AG09319 (cell line): Measurements from ENCODE around the gene NRAP.

Source experiments
- DNase-seq: peaks from one replicate; pipeline ENCODE4 v3.0.0-alpha.2; 2010; ENCODE audit warnings: low read depth; ENCODE audit errors: extremely low read depth
- TF ChIP-seq, protein P1 (sequence below): IDR thresholded peaks from 2 replicates; pipeline ENCODE4 v1.5.1; 2011; ENCODE audit warnings: low read depth, mild to moderate bottlenecking, inconsistent platforms, low read length, moderate library complexity

NRAP gene

DNA sequence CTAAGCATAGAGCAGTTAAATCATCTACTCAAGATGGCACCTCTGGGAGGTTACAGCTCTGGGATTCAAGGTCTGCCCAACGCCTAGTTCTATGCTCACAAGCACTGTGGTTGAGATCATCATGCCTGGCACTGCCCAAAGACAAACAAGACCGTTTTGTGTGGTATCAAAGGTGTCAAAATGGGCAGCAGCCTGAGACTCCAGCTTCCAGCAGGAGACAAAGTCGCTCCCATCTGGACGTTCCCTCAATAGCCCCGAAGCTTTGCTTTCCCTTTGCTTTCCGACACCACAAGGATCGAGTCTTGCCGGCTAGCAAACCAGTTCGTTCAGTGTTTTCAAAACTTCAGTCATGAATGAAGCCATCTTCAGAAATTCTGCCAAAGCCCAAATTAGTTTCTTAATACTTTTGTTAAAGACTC, 105.9 kb downstream of the NRAP start:
- DNase-seq = no peak
- TF ChIP-seq, protein P1, sequence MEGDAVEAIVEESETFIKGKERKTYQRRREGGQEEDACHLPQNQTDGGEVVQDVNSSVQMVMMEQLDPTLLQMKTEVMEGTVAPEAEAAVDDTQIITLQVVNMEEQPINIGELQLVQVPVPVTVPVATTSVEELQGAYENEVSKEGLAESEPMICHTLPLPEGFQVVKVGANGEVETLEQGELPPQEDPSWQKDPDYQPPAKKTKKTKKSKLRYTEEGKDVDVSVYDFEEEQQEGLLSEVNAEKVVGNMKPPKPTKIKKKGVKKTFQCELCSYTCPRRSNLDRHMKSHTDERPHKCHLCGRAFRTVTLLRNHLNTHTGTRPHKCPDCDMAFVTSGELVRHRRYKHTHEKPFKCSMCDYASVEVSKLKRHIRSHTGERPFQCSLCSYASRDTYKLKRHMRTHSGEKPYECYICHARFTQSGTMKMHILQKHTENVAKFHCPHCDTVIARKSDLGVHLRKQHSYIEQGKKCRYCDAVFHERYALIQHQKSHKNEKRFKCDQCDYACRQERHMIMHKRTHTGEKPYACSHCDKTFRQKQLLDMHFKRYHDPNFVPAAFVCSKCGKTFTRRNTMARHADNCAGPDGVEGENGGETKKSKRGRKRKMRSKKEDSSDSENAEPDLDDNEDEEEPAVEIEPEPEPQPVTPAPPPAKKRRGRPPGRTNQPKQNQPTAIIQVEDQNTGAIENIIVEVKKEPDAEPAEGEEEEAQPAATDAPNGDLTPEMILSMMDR = no peak

DNA sequence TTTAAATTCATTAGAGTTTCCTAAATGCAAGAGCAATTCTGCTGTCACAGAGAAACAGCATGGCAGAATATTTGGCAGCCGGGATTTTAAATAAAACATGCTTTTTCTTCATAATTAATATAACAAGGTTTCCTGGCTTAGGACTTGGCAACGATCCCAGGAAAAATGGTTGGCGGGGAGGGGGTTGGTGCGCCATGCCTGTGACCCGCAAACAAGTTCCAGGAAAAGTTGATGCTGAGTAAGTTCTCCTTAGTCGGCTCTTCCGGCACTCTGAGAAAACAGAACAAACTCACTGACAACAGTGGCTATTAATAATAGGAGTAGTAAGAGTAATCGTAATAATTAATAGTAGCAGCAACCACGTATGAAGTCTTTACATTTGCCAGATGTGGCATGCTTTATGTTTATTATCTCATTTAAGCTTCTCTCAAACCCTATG, 106.4 kb downstream of the NRAP start:
- no peak for DNase-seq

DNA sequence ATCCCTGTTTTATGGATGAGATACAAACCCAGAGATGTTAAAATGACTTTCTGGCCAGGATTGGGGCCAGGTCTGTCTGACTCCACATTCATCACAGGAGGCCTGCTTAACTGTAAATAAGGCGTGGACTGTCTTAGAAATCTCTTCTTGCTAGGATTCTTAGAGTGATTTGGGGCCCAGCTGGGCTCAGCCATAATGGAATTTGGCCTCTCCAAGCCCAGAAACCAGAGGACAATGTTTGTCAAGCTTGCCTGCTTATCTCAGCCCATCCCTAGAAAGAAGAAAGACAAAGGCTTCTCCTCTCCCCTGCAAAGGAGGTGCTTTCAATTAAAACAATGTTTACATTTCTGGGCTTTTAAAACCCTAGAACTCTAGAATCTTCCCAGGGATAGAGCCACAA, 108.1 kb downstream of the NRAP start:
- no peak for DNase-seq
- TF ChIP-seq, protein P1 = no peak

More for the DNA sequence above, 106.4 kb downstream of the NRAP start:
- TF ChIP-seq, protein P1 = no peak

DNA sequence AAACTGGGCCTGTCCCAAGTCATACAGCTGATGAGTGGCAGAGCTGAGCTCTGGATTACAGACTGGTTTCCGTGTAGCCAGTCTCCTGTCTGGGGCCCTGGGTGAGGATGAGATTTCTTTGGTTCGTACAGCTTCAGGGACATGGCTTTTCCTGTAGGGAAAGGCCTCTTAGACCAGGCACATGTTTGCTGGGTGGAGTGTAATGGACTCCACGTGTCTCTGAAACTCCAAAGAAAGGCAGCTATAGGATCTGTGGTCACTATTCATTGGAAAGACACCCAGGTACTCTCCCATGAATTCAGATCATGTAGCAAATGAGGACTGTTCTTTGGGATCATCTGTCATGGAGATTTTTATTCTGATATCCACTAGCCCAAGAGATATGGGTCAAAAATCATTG, 108.6 kb downstream of the NRAP start:
- TF ChIP-seq, protein P1 = no peak
- DNase-seq = no peak

DNA sequence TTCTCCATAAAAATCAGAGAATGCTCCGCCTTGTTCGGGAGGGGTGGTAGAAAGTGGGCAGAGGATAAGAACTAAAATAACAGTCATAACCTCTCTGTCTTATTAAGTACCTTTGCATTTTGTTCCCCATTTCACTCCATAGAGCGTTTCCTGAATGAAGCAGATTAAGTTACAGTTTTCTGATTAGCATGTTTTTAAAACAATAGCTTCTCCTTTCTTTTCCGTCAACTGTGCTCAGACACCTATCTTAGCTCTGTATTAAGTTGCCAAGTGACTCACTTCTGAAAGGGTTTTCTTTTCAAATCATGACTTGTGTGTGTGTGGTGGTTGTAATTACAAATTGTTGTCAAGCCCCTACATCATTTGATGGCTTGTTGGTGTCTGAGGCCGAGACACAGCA, 109.6 kb downstream of the NRAP start:
- DNase-seq = no peak
- TF ChIP-seq, protein P1 = no peak

DNA sequence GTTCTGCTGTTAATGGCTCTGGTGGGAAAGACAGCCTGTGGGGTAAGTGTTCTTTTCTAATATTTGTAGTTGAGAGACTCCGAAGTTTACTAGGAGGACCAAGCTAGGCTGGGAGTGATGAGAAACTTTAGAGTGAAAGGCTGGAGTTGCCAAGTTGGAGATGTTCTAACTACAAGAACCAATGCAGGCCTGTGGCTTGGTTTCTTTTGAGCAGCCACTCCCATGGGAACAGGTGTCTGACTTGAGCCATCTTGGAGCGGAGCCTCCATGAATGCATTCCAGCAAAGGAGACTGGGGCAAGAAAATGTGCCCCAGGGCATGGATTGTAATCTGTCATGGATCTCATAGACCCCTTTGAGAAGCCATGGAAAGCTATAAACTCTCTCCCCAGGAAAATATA, 110.7 kb downstream of the NRAP start:
- TF ChIP-seq, protein P1 = no peak
- no peak for DNase-seq

DNA sequence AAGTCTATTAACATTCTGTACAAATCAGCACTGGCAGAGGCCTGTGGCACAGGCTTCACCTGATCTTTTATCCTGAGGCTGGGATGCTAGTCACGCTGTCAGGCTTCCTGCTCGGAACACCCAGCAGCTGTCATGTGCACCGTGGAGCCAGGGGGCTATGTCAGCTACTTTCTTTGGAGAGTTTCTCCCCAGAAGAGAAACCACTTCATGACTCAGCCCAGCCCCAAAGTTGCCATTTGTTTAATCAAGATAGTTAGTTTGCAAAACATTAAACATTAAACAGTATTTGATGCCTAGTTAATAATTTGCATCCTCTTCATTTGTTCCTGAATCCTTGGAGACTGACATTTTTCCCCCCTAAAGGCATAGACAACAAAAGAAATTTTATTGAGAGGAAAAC, 111.1 kb downstream of the NRAP start, which contains the start of gene HABP2:
HABP2 (plus strand) TSS at position 353 of the 400 bp plus-strand sequence. CDS start 69 bp downstream, outside the sequence.
- DNase-seq = no peak
- TF ChIP-seq, protein P1 = no peak
